ENCODE results near the gene ABCB9. TPM values are rescaled to one million over a fixed set of nuclear protein-coding genes. Genes with fewer than 3 reads are reported as not detected.

Gene ABCB9
- total and polyA plus RNA-seq, 2 donors (not counting 1 experiment from before 2014, with no cell fraction given), result 2.1 to 3.7 TPM

GRCh38 chr12:122990561-122990960 lies 24.3 kb upstream of the ABCB9 start:
- Mint-ChIP-seq H3K27me3 (no peaks in the 10 kb centered on the region), H3K9me3 (ENCODE audit: insufficient read depth) (no peaks in the 10 kb centered on the region), H3K4me3 (no peak overlapping the region), H3K4me1 (peaks cover 2% of the 10 kb centered on the region), H3K27ac (no peak overlapping the region)
- ATAC-seq (ENCODE audit: low read depth) (no peak), DNase-seq (no peak)
- intact Hi-C loops (cut with micrococcal nuclease), result no loop called here
- Histone ChIP-seq H4K20me1 (ENCODE audit: control insufficient read depth, insufficient read depth, low read length, poor library complexity, severe bottlenecking) (no peaks in the 10 kb centered on the region), H3K79me2 (ENCODE audit: control insufficient read depth, insufficient read depth, low read length) (no peaks in the 10 kb centered on the region), H3K4me2 (replicated peaks; ENCODE audit: low read depth, low read length, poor library complexity, severe bottlenecking) (no peak overlapping the region), H3K27me3 (replicated peaks in 1 of 4; ENCODE audit: control extremely low read depth in 1 of 4, control insufficient read depth in 3 of 4, insufficient read depth in 4 of 4, low read length in 3 of 4) (no peaks in the 10 kb centered on the region), H3K9me3 (ENCODE audit: control extremely low read depth in 1 of 3, control insufficient read depth in 2 of 3, insufficient read depth in 1 of 3, low read length in 2 of 3) (no peaks in the 10 kb centered on the region), H3K4me1 (ENCODE audit: control insufficient read depth in 2 of 2, insufficient read depth in 2 of 2, low read length in 2 of 2) (no peaks in the 10 kb centered on the region), H3K4me3 (ENCODE audit: control extremely low read depth in 1 of 5, extremely low read depth in 1 of 5, insufficient read depth in 1 of 5, low read depth in 2 of 5, low read length in 4 of 5) (no peak overlapping the region), H3K9ac (ENCODE audit: low read length) (no peak overlapping the region), H2AFZ (ENCODE audit: insufficient read depth, low read depth, low read length, poor library complexity, severe bottlenecking) (no peak overlapping the region), H3K27ac (ENCODE audit: low read length in 2 of 2) (no peak overlapping the region), H3K36me3 (replicated peaks in 1 of 2; ENCODE audit: control extremely low read depth in 1 of 2, control insufficient read depth in 1 of 2, extremely low read depth in 1 of 2, insufficient read depth in 2 of 2, low read length in 1 of 2) (no peaks in the 10 kb centered on the region)
- TF ChIP-seq EZH2 (IDR thresholded peaks at IDR 0.05; ENCODE audit: borderline replicate concordance, insufficient read depth, low read depth, low read length, poor library complexity, severe bottlenecking) (no peak), CTCF (IDR thresholded peaks at IDR 0.05) (no peak)
- CTCF ChIA-PET, result no interaction called here
- WGBS (ENCODE audit: insufficient coverage), result 96% methylated on average over 13 of the region's 13 CpGs
- POLR2A ChIA-PET, result no interaction called here

- Histone ChIP-seq H3K9ac (ENCODE audit: low read length) (no peak overlapping the region), H3K4me3 (ENCODE audit: control extremely low read depth in 1 of 5, extremely low read depth in 1 of 5, insufficient read depth in 1 of 5, low read depth in 2 of 5, low read length in 4 of 5) (no peak overlapping the region), H3K36me3 (replicated peaks in 1 of 2; ENCODE audit: control extremely low read depth in 1 of 2, control insufficient read depth in 1 of 2, extremely low read depth in 1 of 2, insufficient read depth in 2 of 2, low read length in 1 of 2) (no peaks in the 10 kb centered on the region), H3K4me2 (replicated peaks; ENCODE audit: low read depth, low read length, poor library complexity, severe bottlenecking) (no peak overlapping the region), H3K9me3 (ENCODE audit: control extremely low read depth in 1 of 3, control insufficient read depth in 2 of 3, insufficient read depth in 1 of 3, low read length in 2 of 3) (no peaks in the 10 kb centered on the region), H4K20me1 (ENCODE audit: control insufficient read depth, insufficient read depth, low read length, poor library complexity, severe bottlenecking) (no peaks in the 10 kb centered on the region), H3K27ac (ENCODE audit: low read length in 2 of 2) (no peak overlapping the region), H3K4me1 (ENCODE audit: control insufficient read depth in 2 of 2, insufficient read depth in 2 of 2, low read length in 2 of 2) (no peaks in the 10 kb centered on the region), H3K79me2 (ENCODE audit: control insufficient read depth, insufficient read depth, low read length) (no peaks in the 10 kb centered on the region), H2AFZ (ENCODE audit: insufficient read depth, low read depth, low read length, poor library complexity, severe bottlenecking) (no peak overlapping the region), H3K27me3 (replicated peaks in 1 of 4; ENCODE audit: control extremely low read depth in 1 of 4, control insufficient read depth in 3 of 4, insufficient read depth in 4 of 4, low read length in 3 of 4) (no peaks in the 10 kb centered on the region)
- intact Hi-C loops (cut with micrococcal nuclease), result no loop called here
- no peak for DNase-seq
- Mint-ChIP-seq H3K27me3 (no peaks in the 10 kb centered on the region), H3K27ac (no peak overlapping the region), H3K9me3 (ENCODE audit: insufficient read depth) (no peaks in the 10 kb centered on the region), H3K4me3 (no peak overlapping the region), H3K4me1 (peaks cover 2% of the 10 kb centered on the region)
- WGBS (ENCODE audit: insufficient coverage), result 91% methylated on average over 22 of the region's 22 CpGs
- CTCF ChIA-PET, result no interaction called here
- no peak for TF ChIP-seq EZH2 (IDR thresholded peaks at IDR 0.05; ENCODE audit: borderline replicate concordance, insufficient read depth, low read depth, low read length, poor library complexity, severe bottlenecking)
- no peak for TF ChIP-seq CTCF (IDR thresholded peaks at IDR 0.05)
- POLR2A ChIA-PET, result interaction anchor here (0.7 kb wide), 1 partner anchor 128 kb away, joined by 3 read pairs; no protein-coding TSS in a partner anchor
- ATAC-seq (ENCODE audit: low read depth), result no peak
Observed at GRCh38 chr12:122989874-122990419, 23.7 kb upstream of the ABCB9 start.

All from B cell (primary cell).